ENCODE measurements around the gene DHX58.

- TF ChIP-seq, protein P1, sequence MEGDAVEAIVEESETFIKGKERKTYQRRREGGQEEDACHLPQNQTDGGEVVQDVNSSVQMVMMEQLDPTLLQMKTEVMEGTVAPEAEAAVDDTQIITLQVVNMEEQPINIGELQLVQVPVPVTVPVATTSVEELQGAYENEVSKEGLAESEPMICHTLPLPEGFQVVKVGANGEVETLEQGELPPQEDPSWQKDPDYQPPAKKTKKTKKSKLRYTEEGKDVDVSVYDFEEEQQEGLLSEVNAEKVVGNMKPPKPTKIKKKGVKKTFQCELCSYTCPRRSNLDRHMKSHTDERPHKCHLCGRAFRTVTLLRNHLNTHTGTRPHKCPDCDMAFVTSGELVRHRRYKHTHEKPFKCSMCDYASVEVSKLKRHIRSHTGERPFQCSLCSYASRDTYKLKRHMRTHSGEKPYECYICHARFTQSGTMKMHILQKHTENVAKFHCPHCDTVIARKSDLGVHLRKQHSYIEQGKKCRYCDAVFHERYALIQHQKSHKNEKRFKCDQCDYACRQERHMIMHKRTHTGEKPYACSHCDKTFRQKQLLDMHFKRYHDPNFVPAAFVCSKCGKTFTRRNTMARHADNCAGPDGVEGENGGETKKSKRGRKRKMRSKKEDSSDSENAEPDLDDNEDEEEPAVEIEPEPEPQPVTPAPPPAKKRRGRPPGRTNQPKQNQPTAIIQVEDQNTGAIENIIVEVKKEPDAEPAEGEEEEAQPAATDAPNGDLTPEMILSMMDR (IDR thresholded peaks at IDR 0.05; ENCODE audit: low read depth, low read length) = no peak
- TF ChIP-seq EZH2phosphoT487 (IDR thresholded peaks at IDR 0.05; ENCODE audit: low read depth) = no peak
These were observed 41.6 kb upstream of the DHX58 start for GRCh38 chr17:42153919-42154742.
